H9 (cell line): ENCODE results near the gene LRPPRC. TPM values are rescaled to one million over a fixed set of nuclear protein-coding genes. Genes with fewer than 3 reads are reported as not detected.
A peak's percentile ranks its signal among the peaks of the same experiment; 100 is the strongest.

Experiments used
- DNase-seq: peaks from one replicate; pipeline ENCODE4 v3.0.0-alpha.2; 2017
- H2AFZ ChIP-seq: one replicate; pipeline ENCODE4 v1.6.1; 2013; ENCODE audit warnings: mild to moderate bottlenecking, low read length, control low read depth, moderate library complexity
- H2AK5ac ChIP-seq: 2 replicates; pipeline ENCODE4 v1.6.1; 2013; ENCODE audit warnings: low read length, control low read depth, mixed read lengths; ENCODE audit not compliant: insufficient read length
- H2BK120ac ChIP-seq: one replicate; pipeline ENCODE4 v1.6.1; 2013; ENCODE audit warnings: low read depth, mild to moderate bottlenecking, low read length, control low read depth, inconsistent platforms; ENCODE audit not compliant: poor library complexity, severe bottlenecking
- H2BK12ac ChIP-seq: 2 replicates; pipeline ENCODE4 v1.6.1; 2013; ENCODE audit warnings: low read length, control low read depth, mixed read lengths, low read depth; ENCODE audit not compliant: insufficient read length
- H2BK15ac ChIP-seq: 2 replicates; pipeline ENCODE4 v1.6.1; 2013; ENCODE audit warnings: low read depth, low read length, control low read depth
- H2BK20ac ChIP-seq: one replicate; pipeline ENCODE4 v1.6.1; 2013; ENCODE audit warnings: low read depth, mild to moderate bottlenecking, low read length, control low read depth, inconsistent platforms; ENCODE audit not compliant: poor library complexity, severe bottlenecking
- H2BK5ac ChIP-seq: 2 replicates; pipeline ENCODE4 v1.6.1; 2013; ENCODE audit warnings: low read length, control low read depth, mixed read lengths; ENCODE audit not compliant: insufficient read length
- H3K14ac ChIP-seq: 2 replicates; pipeline ENCODE4 v1.6.1; 2013; ENCODE audit warnings: low read length, control low read depth; ENCODE audit not compliant: insufficient read depth
- H3K18ac ChIP-seq: 2 replicates; pipeline ENCODE4 v1.6.1; 2013; ENCODE audit warnings: low read depth, mild to moderate bottlenecking, mixed read lengths, low read length, control low read depth; ENCODE audit not compliant: insufficient read length
- H3K23ac ChIP-seq: 2 replicates; pipeline ENCODE4 v1.6.1; 2013; ENCODE audit warnings: low read length, control low read depth, mixed read lengths, low read depth; ENCODE audit not compliant: insufficient read length
- H3K23me2 ChIP-seq: 2 replicates; pipeline ENCODE4 v1.6.1; 2013; ENCODE audit warnings: low read depth, mild to moderate bottlenecking, mixed read lengths, low read length, control low read depth; ENCODE audit not compliant: insufficient read length, poor library complexity, severe bottlenecking
- H3K27ac ChIP-seq: 2 replicates; pipeline ENCODE4 v1.5.1; 2013; ENCODE audit warnings: low read length, control low read depth, mixed read lengths, low read depth; ENCODE audit not compliant: insufficient read length
- H3K27me3 ChIP-seq: 2 replicates; pipeline ENCODE4 v1.6.1; 2013; ENCODE audit warnings: low read length, control low read depth, inconsistent platforms; ENCODE audit not compliant: insufficient read depth
- H3K4ac ChIP-seq: 2 replicates; pipeline ENCODE4 v1.6.1; 2013; ENCODE audit warnings: low read depth, mild to moderate bottlenecking, control low read depth, inconsistent platforms, low read length, moderate library complexity
- H3K4me1 ChIP-seq: 2 replicates; pipeline ENCODE4 v1.6.1; 2013; ENCODE audit warnings: low read length, control low read depth, inconsistent platforms; ENCODE audit not compliant: insufficient read depth
- H3K4me2 ChIP-seq: 2 replicates; pipeline ENCODE4 v1.6.1; 2013; ENCODE audit warnings: low read length, control low read depth, mixed read lengths; ENCODE audit not compliant: insufficient read length, insufficient read depth
- H3K56ac ChIP-seq: 2 replicates; pipeline ENCODE4 v1.6.1; 2013; ENCODE audit warnings: low read depth, mild to moderate bottlenecking, mixed read lengths, low read length, control low read depth; ENCODE audit not compliant: insufficient read length
- H3K79me1 ChIP-seq: 2 replicates; pipeline ENCODE4 v1.6.1; 2013; ENCODE audit warnings: low read depth, mild to moderate bottlenecking, moderate library complexity, low read length, control low read depth, inconsistent platforms; ENCODE audit not compliant: insufficient read depth, poor library complexity, severe bottlenecking
- H3K79me2 ChIP-seq: 2 replicates; pipeline ENCODE4 v1.6.1; 2013; ENCODE audit warnings: low read length, control low read depth, inconsistent platforms; ENCODE audit not compliant: insufficient read depth
- H3K9ac ChIP-seq: 2 replicates; pipeline ENCODE4 v1.6.1; 2013; ENCODE audit warnings: low read length, control low read depth, mixed read lengths; ENCODE audit not compliant: insufficient read length; ENCODE audit errors: extremely low read depth
- H3K9me3 ChIP-seq: one replicate; pipeline ENCODE4 v1.6.1; 2013; ENCODE audit warnings: low read depth, low read length, inconsistent platforms; ENCODE audit not compliant: control insufficient read depth
- H3T11ph ChIP-seq: one replicate; pipeline ENCODE4 v1.6.1; 2013; ENCODE audit warnings: mild to moderate bottlenecking, low read length, control low read depth, inconsistent platforms
- H4K20me1 ChIP-seq: one replicate; pipeline ENCODE4 v1.6.1; 2013; ENCODE audit not compliant: control insufficient read depth, insufficient read length, insufficient read depth
- H4K5ac ChIP-seq: 2 replicates; pipeline ENCODE4 v1.6.1; 2013; ENCODE audit warnings: low read depth, mild to moderate bottlenecking, mixed read lengths, low read length, control low read depth; ENCODE audit not compliant: insufficient read length
- H4K8ac ChIP-seq: replicated peaks from 2 replicates; pipeline ENCODE4 v1.6.1; 2013; ENCODE audit warnings: low read length, control low read depth, mixed read lengths, low read depth; ENCODE audit not compliant: insufficient read length
- H4K91ac ChIP-seq: 2 replicates; pipeline ENCODE4 v1.6.1; 2013; ENCODE audit warnings: low read depth, mild to moderate bottlenecking, moderate library complexity, mixed read lengths, low read length, control low read depth; ENCODE audit not compliant: insufficient read length
- H3K27ac Mint-ChIP-seq, 3 experiments: 2 replicates in 2 of 3; 3 replicates in 1 of 3; pipeline ENCODE4 v1.8.0; 2020 to 2021; ENCODE audit warnings: mixed read lengths in 3 of 3, mild to moderate bottlenecking in 1 of 3, moderate library complexity in 1 of 3
- H3K27me3 Mint-ChIP-seq: 2 replicates; pipeline ENCODE4 v1.8.0; 2021; ENCODE audit warnings: low read depth, mild to moderate bottlenecking, moderate library complexity, mixed read lengths
- H3K36me3 Mint-ChIP-seq, 3 experiments: 2 replicates in 2 of 3; 3 replicates in 1 of 3; pipeline ENCODE4 v1.8.0; 2020 to 2021; ENCODE audit warnings: low read depth in 3 of 3, mixed read lengths in 3 of 3; ENCODE audit not compliant: insufficient read depth in 1 of 3
- H3K4me1 Mint-ChIP-seq, 2 experiments: 2 replicates each; pipeline ENCODE4 v1.8.0; 2020; ENCODE audit warnings: mixed read lengths in 2 of 2
- H3K4me3 Mint-ChIP-seq, 2 experiments: 2 replicates in 1 of 2; 3 replicates in 1 of 2; pipeline ENCODE4 v1.8.0; 2020 to 2021; ENCODE audit warnings: mild to moderate bottlenecking in 2 of 2, mixed read lengths in 2 of 2, moderate library complexity in 1 of 2
- H3K9me3 Mint-ChIP-seq, 2 experiments: 2 replicates in 1 of 2; 3 replicates in 1 of 2; pipeline ENCODE4 v1.8.0; 2020; ENCODE audit warnings: mild to moderate bottlenecking in 2 of 2, mixed read lengths in 2 of 2, moderate library complexity in 1 of 2
- CTCF ChIP-seq: fragments of 200-600 bp; sonication (generic); conservative IDR thresholded peaks from 3 replicates; pipeline ENCODE4 v1.8.0; 2021; ENCODE audit warnings: antibody characterized with exemption, mild to moderate bottlenecking
- WGBS: extraction: QIAGEN DNeasy Blood & Tissue Kit; methylation state at CpG from one replicate; pipeline ENCODE4 v1.1.7; 2013; ENCODE audit warnings: missing lambda C conversion rate, low lambda C conversion rate, mixed read lengths; ENCODE audit not compliant: insufficient read length; ENCODE audit errors: extremely low coverage; 5-methylcytosine and 5-hydroxymethylcytosine counted together
- total RNA-seq: library from RNA; stranded (reverse); gene quantifications from 2 replicates; pipeline ENCODE4 v1.2.1, GENCODE V29; 2021

The LRPPRC gene
- total RNA-seq, 1 experiment from 2014 or later, result 182 TPM

GRCh38 chr2:43885132-43885632 lies 110.6 kb downstream of the LRPPRC start:
- Histone ChIP-seq H3K9me3 (no peaks in the 10 kb centered on the region), H3K18ac (no peak overlapping the region), H3K79me1 (no peaks in the 10 kb centered on the region), H4K8ac (no peak overlapping the region), H3K27ac (no peak overlapping the region), H4K5ac (no peak overlapping the region), H2AFZ (no peak overlapping the region), H3K23me2 (no peaks in the 10 kb centered on the region), H3K9ac (no peak overlapping the region), H2BK12ac (no peak overlapping the region), H2BK15ac (no peak overlapping the region), H3T11ph (no peak overlapping the region), H2BK120ac (no peak overlapping the region), H2BK5ac (no peak overlapping the region), H3K4ac (no peak overlapping the region), H3K14ac (no peak overlapping the region), H3K4me2 (no peak overlapping the region), H4K91ac (no peak overlapping the region), H4K20me1 (no peaks in the 10 kb centered on the region), H3K23ac (no peak overlapping the region), H2BK20ac (no peak overlapping the region), H3K56ac (no peak overlapping the region), H3K27me3 (no peaks in the 10 kb centered on the region), H2AK5ac (no peak overlapping the region), H3K79me2 (no peaks in the 10 kb centered on the region), H3K4me1 (no peaks in the 10 kb centered on the region)
- Mint-ChIP-seq H3K4me3 (no peak overlapping the region), H3K36me3 (peaks cover 28 to 42% (median 35%) of the 10 kb centered on the region in 3 experiments), H3K9me3 (no peaks in the 10 kb centered on the region), H3K4me1 (no peaks in the 10 kb centered on the region), H3K27me3 (no peaks in the 10 kb centered on the region; the same call in 1 of the 2 replicates), H3K27ac (peak overlapping the region in 2 of 3 experiments; percentile 44 to 84; a peak in 3 of 7 replicates)
- no peak for TF ChIP-seq CTCF
- WGBS, result no CpG with 5 or more reads among the region's 7 CpGs
- DNase-seq, result no peak
